CD4-positive, alpha-beta T cell treated with Interleukin-4 for 1 hour (primary cell): ENCODE data around the gene FGFBP1.

Source experiments
- DNase-seq, 2 donors: peaks; one replicate each; pipeline ENCODE4 v3.0.0-alpha.2; 2020 to 2022

Gene FGFBP1

GRCh38 chr4:15910155-15910940 lies 28.2 kb downstream of the FGFBP1 start:
- no peak for DNase-seq

- DNase-seq, result no peak
Measured at GRCh38 chr4:15907430-15907829, 31.1 kb downstream of the FGFBP1 start.

- DNase-seq, result peak in 1 of 2 donors; percentile 27
Measured at GRCh38 chr4:15906020-15906443, 32.5 kb downstream of the FGFBP1 start.

- DNase-seq, result no peak
Measured at GRCh38 chr4:15902746-15903145, 35.8 kb downstream of the FGFBP1 start.

GRCh38 chr4:15901998-15902397 lies 36.5 kb downstream of the FGFBP1 start:
- DNase-seq, result no peak

- no peak for DNase-seq
Measured at GRCh38 chr4:15901007-15901406, 37.5 kb downstream of the FGFBP1 start.

GRCh38 chr4:15899511-15899910 lies 39.0 kb downstream of the FGFBP1 start:
- no peak for DNase-seq

- DNase-seq, result no peak
Measured at GRCh38 chr4:15898902-15899301, 39.6 kb downstream of the FGFBP1 start.

GRCh38 chr4:15897577-15897976 lies 41.0 kb downstream of the FGFBP1 start:
- no peak for DNase-seq

GRCh38 chr4:15894921-15895916 lies 43.3 kb downstream of the FGFBP1 start:
- no peak for DNase-seq

GRCh38 chr4:15894393-15894792 lies 44.1 kb downstream of the FGFBP1 start:
- DNase-seq, result no peak

GRCh38 chr4:15893962-15894361 lies 44.6 kb downstream of the FGFBP1 start:
- no peak for DNase-seq

GRCh38 chr4:15891312-15891711 lies 47.2 kb downstream of the FGFBP1 start:
- DNase-seq, result no peak

- DNase-seq, result no peak
Measured at GRCh38 chr4:15890246-15890829, 48.2 kb downstream of the FGFBP1 start.

- DNase-seq, result no peak
Measured at GRCh38 chr4:15888515-15888914, 50.0 kb downstream of the FGFBP1 start.
